HEK293 (cell line): Measurements from ENCODE around the gene RALGAPA2.

ENCODE experiments used
- CTCF ChIA-PET: fragments of 350-600 bp; formaldehyde crosslinking; extraction: SDS; loops from one replicate; lab custom pipeline; 2021; ENCODE audit warnings: antibody characterized with exemption; lab: Yijun Ruan, JAX
- POLR2A ChIA-PET: fragments of 300-600 bp; formaldehyde crosslinking; extraction: SDS; loops from one replicate; lab custom pipeline; 2020; ENCODE audit warnings: antibody characterized with exemption, inconsistent platforms; lab: Yijun Ruan, JAX
- H3K27ac ChIP-seq: fragments of 200-500 bp; sonication (Bioruptor generic); 2 replicates; pipeline ENCODE4 v1.5.1; 2014; ENCODE audit warnings: low read depth, low read length, control low read depth, inconsistent platforms; ENCODE audit errors: extremely low read depth
- H3K36me3 ChIP-seq, 2 experiments: fragments of 200-500 bp in 1 of 2; sonication (Bioruptor generic) in 1 of 2; 1 replicate in 1 of 2; 2 replicates in 1 of 2; pipeline ENCODE4 v1.5.1; 2014 to 2017; ENCODE audit warnings: inconsistent platforms in 2 of 2, low read length in 2 of 2; ENCODE audit not compliant: control insufficient read depth in 2 of 2, insufficient read depth in 1 of 2
- H3K4me1 ChIP-seq: fragments of 200-500 bp; sonication (Bioruptor generic); 2 replicates; pipeline ENCODE4 v1.5.1; 2014; ENCODE audit warnings: mild to moderate bottlenecking, low read length, inconsistent platforms; ENCODE audit not compliant: control insufficient read depth, insufficient read depth
- H3K4me3 ChIP-seq: 2 replicates; pipeline ENCODE4 v1.5.1; 2011; ENCODE audit warnings: low read depth, mild to moderate bottlenecking, control low read depth, low read length, moderate library complexity
- H3K9me3 ChIP-seq: fragments of 200-500 bp; sonication (Bioruptor generic); 2 replicates; pipeline ENCODE4 v1.5.1; 2014; ENCODE audit warnings: low read depth, low read length, inconsistent platforms; ENCODE audit not compliant: control insufficient read depth, insufficient read depth
- ATF2 ChIP-seq: fragments of 450-650 bp; formaldehyde crosslinking; IDR thresholded peaks from 2 replicates; pipeline ENCODE4 v1.5.1; 2016; ENCODE audit warnings: missing biosample characterization, missing genetic modification characterization, low read depth
- EGR2 ChIP-seq: fragments of 450-650 bp; formaldehyde crosslinking; IDR thresholded peaks from 2 replicates; pipeline ENCODE4 v1.5.1; 2016; ENCODE audit warnings: low read depth, missing biosample characterization, missing genetic modification characterization
- MYNN ChIP-seq: fragments of 450-650 bp; formaldehyde crosslinking; IDR thresholded peaks from 2 replicates; pipeline ENCODE4 v1.5.1; 2016; ENCODE audit warnings: missing biosample characterization, missing genetic modification characterization, borderline replicate concordance
- RBAK ChIP-seq: fragments of 450-650 bp; formaldehyde crosslinking; IDR thresholded peaks from 2 replicates; pipeline ENCODE4 v1.5.1; 2016; ENCODE audit warnings: missing biosample characterization, missing genetic modification characterization
- REPIN1 ChIP-seq: fragments of 450-650 bp; formaldehyde crosslinking; IDR thresholded peaks from 2 replicates; pipeline ENCODE4 v1.5.1; 2017; ENCODE audit warnings: missing biosample characterization, missing genetic modification characterization, low read depth
- SCRT1 ChIP-seq: fragments of 450-650 bp; formaldehyde crosslinking; IDR thresholded peaks from 2 replicates; pipeline ENCODE4 v1.5.1; 2016; ENCODE audit warnings: missing biosample characterization, missing genetic modification characterization, borderline replicate concordance
- ZBTB26 ChIP-seq: fragments of 450-650 bp; formaldehyde crosslinking; optimal IDR thresholded peaks from 2 replicates; pipeline ENCODE3; 2016; ENCODE audit warnings: missing biosample characterization, mild to moderate bottlenecking, missing genetic modification characterization
- ZNF114 ChIP-seq: fragments of 450-650 bp; formaldehyde crosslinking; IDR thresholded peaks from 2 replicates; pipeline ENCODE4 v1.5.0; 2017; ENCODE audit warnings: missing biosample characterization, missing genetic modification characterization
- ZNF132 ChIP-seq: fragments of 450-650 bp; formaldehyde crosslinking; IDR thresholded peaks from 2 replicates; pipeline ENCODE4 v1.5.1; 2017; ENCODE audit warnings: missing biosample characterization, missing genetic modification characterization, borderline replicate concordance
- ZNF138 ChIP-seq: fragments of 450-650 bp; formaldehyde crosslinking; IDR thresholded peaks from 2 replicates; pipeline ENCODE4 v1.5.1; 2016; ENCODE audit warnings: missing biosample characterization, missing genetic modification characterization, borderline replicate concordance
- ZNF155 ChIP-seq: fragments of 450-650 bp; formaldehyde crosslinking; IDR thresholded peaks from 2 replicates; pipeline ENCODE4 v1.5.1; 2016; ENCODE audit warnings: missing biosample characterization, missing genetic modification characterization
- ZNF16 ChIP-seq: fragments of 450-650 bp; formaldehyde crosslinking; IDR thresholded peaks from 2 replicates; pipeline ENCODE4 v1.5.1; 2016; ENCODE audit warnings: low read depth, missing biosample characterization, missing genetic modification characterization
- ZNF24 ChIP-seq: fragments of 450-650 bp; formaldehyde crosslinking; IDR thresholded peaks from 2 replicates; pipeline ENCODE4 v1.5.1; 2016; ENCODE audit warnings: missing biosample characterization, missing genetic modification characterization
- ZNF292 ChIP-seq: fragments of 450-650 bp; formaldehyde crosslinking; IDR thresholded peaks from 2 replicates; pipeline ENCODE4 v1.5.1; 2016; ENCODE audit warnings: low read depth, missing biosample characterization, missing genetic modification characterization, borderline replicate concordance
- ZNF341 ChIP-seq: fragments of 450-650 bp; formaldehyde crosslinking; IDR thresholded peaks from 2 replicates; pipeline ENCODE4; 2016; ENCODE audit warnings: low read depth, missing biosample characterization, missing genetic modification characterization
- ZNF473 ChIP-seq: fragments of 450-650 bp; formaldehyde crosslinking; IDR thresholded peaks from 2 replicates; pipeline ENCODE4 v1.5.1; 2017; ENCODE audit warnings: missing biosample characterization, missing genetic modification characterization
- ZNF501 ChIP-seq: fragments of 450-650 bp; formaldehyde crosslinking; IDR thresholded peaks from 2 replicates; pipeline ENCODE4 v1.5.1; 2016; ENCODE audit warnings: missing biosample characterization, missing genetic modification characterization
- ZNF544 ChIP-seq: fragments of 450-650 bp; formaldehyde crosslinking; IDR thresholded peaks from 2 replicates; pipeline ENCODE4 v1.5.0; 2017; ENCODE audit warnings: missing biosample characterization, missing genetic modification characterization
- ZNF548 ChIP-seq: fragments of 450-650 bp; formaldehyde crosslinking; IDR thresholded peaks from 2 replicates; pipeline ENCODE4 v1.5.1; 2016; ENCODE audit warnings: missing biosample characterization, missing genetic modification characterization
- ZNF549 ChIP-seq: fragments of 450-650 bp; IDR thresholded peaks from 2 replicates; pipeline ENCODE4 v1.5.1; 2018; ENCODE audit warnings: missing biosample characterization, missing genetic modification characterization, mild to moderate bottlenecking, inconsistent platforms, moderate library complexity
- ZNF555 ChIP-seq: fragments of 450-650 bp; formaldehyde crosslinking; conservative IDR thresholded peaks from 2 replicates; pipeline ENCODE4 v1.5.1; 2017; ENCODE audit warnings: missing biosample characterization, mild to moderate bottlenecking, missing genetic modification characterization, inconsistent platforms
- ZNF561 ChIP-seq: fragments of 450-650 bp; IDR thresholded peaks from 2 replicates; pipeline ENCODE4 v1.5.1; 2018; ENCODE audit warnings: missing biosample characterization, missing genetic modification characterization, borderline replicate concordance
- ZNF585B ChIP-seq: fragments of 450-650 bp; formaldehyde crosslinking; IDR thresholded peaks from 2 replicates; pipeline ENCODE4 v1.5.1; 2016; ENCODE audit warnings: missing biosample characterization, missing genetic modification characterization
- ZNF670 ChIP-seq: fragments of 450-650 bp; formaldehyde crosslinking; IDR thresholded peaks from 2 replicates; pipeline ENCODE4 v1.5.1; 2016; ENCODE audit warnings: missing biosample characterization, missing genetic modification characterization, low read depth
- ZNF747 ChIP-seq: fragments of 450-650 bp; formaldehyde crosslinking; IDR thresholded peaks from 2 replicates; pipeline ENCODE4 v1.5.1; 2016; ENCODE audit warnings: missing biosample characterization, missing genetic modification characterization
- ZNF76 ChIP-seq: fragments of 450-650 bp; formaldehyde crosslinking; IDR thresholded peaks from 2 replicates; pipeline ENCODE4; 2016; ENCODE audit warnings: low read depth, missing biosample characterization, missing genetic modification characterization, borderline replicate concordance
- ZNF791 ChIP-seq: fragments of 450-650 bp; formaldehyde crosslinking; IDR thresholded peaks from 2 replicates; pipeline ENCODE4 v1.5.1; 2016; ENCODE audit warnings: missing biosample characterization, missing genetic modification characterization

The RALGAPA2 gene

GRCh38 chr20:20440886-20441658, 271.4 kb downstream of the RALGAPA2 start:
- ChIA-PET CTCF (interaction anchor here (0.6 to 0.8 kb wide), 2 partner anchors 322 to 378 kb away, joined by 3 to 5 read pairs; no protein-coding TSS in a partner anchor), POLR2A (no interaction called here)
- no peaks in the 10 kb centered on the region; the same call in 1 of the 2 replicates for H3K4me1 ChIP-seq
- no peaks in the 10 kb centered on the region for H3K9me3 ChIP-seq
- no peaks in the 10 kb centered on the region for H3K36me3 ChIP-seq
- TF ChIP-seq ZNF138 (tag by site-specific recombination) (no peak), EGR2 (tag by site-specific recombination) (peak; percentile 29; the same call in 1 of the 2 replicates), ZNF544 (tag by site-specific recombination) (no peak)
- no peak overlapping the region for H3K27ac ChIP-seq
- H3K4me3 ChIP-seq = no peak overlapping the region

GRCh38 chr20:20440481-20440880, 272.0 kb downstream of the RALGAPA2 start:
- H3K27ac ChIP-seq = no peak overlapping the region
- TF ChIP-seq ZNF155 (tag by site-specific recombination) = no peak
- no peak for TF ChIP-seq ZNF76 (tag by site-specific recombination)
- TF ChIP-seq ZNF501 (tag by site-specific recombination) = no peak
- TF ChIP-seq ZNF791 (tag by site-specific recombination) = no peak
- no peak for TF ChIP-seq ZNF548 (tag by site-specific recombination)
- no peak for TF ChIP-seq ZNF292 (tag by site-specific recombination)
- no peak for TF ChIP-seq ZNF132 (tag by site-specific recombination)
- TF ChIP-seq ZNF555 (tag by site-specific recombination) = no peak
- TF ChIP-seq ATF2 (tag by site-specific recombination) = no peak
- TF ChIP-seq SCRT1 (tag by site-specific recombination) = no peak
- TF ChIP-seq ZNF561 (tag by site-specific recombination) = no peak
- ChIA-PET CTCF (interaction anchor here (0.6 kb wide), 1 partner anchor 378 kb away, joined by 5 read pairs; no protein-coding TSS in a partner anchor), POLR2A (no interaction called here)
- H3K9me3 ChIP-seq = no peaks in the 10 kb centered on the region
- no peaks in the 10 kb centered on the region; the same call in 1 of the 2 replicates for H3K4me1 ChIP-seq
- no peaks in the 10 kb centered on the region for H3K36me3 ChIP-seq
- no peak overlapping the region for H3K4me3 ChIP-seq

- Histone ChIP-seq H3K4me1 (no peaks in the 10 kb centered on the region; the same call in 1 of the 2 replicates), H3K4me3 (no peak overlapping the region), H3K36me3 (no peaks in the 10 kb centered on the region), H3K9me3 (no peaks in the 10 kb centered on the region), H3K27ac (no peak overlapping the region)
- POLR2A ChIA-PET = no interaction called here
- TF ChIP-seq ZNF16 (tag by site-specific recombination) (no peak), EGR2 (tag by site-specific recombination) (no peak), ZNF747 (tag by site-specific recombination) (no peak), ZNF473 (tag by site-specific recombination) (no peak), ZBTB26 (tag by site-specific recombination) (no peak), ZNF341 (tag by site-specific recombination) (no peak), REPIN1 (no peak), SCRT1 (tag by site-specific recombination) (no peak), RBAK (tag by site-specific recombination) (no peak), ZNF549 (tag by site-specific recombination) (no peak), ZNF670 (tag by site-specific recombination) (no peak), ZNF24 (tag by site-specific recombination) (no peak), ZNF114 (tag by site-specific recombination) (no peak), ZNF585B (tag by site-specific recombination) (no peak), MYNN (tag by site-specific recombination) (no peak)
- CTCF ChIA-PET = no interaction called here
These were observed 272.7 kb downstream of the RALGAPA2 start for GRCh38 chr20:20439602-20440190.
